ENCODE results near the gene PTK6. TPM values are rescaled to one million over a fixed set of nuclear protein-coding genes. Genes with fewer than 3 reads are reported as not detected.

Gene PTK6
- total RNA-seq, 1 donor from 2014 or later: 0.49 TPM

GRCh38 chr20:63491078-63491477 lies 46.1 kb downstream of the PTK6 start:
- TF ChIP-seq, protein P1, sequence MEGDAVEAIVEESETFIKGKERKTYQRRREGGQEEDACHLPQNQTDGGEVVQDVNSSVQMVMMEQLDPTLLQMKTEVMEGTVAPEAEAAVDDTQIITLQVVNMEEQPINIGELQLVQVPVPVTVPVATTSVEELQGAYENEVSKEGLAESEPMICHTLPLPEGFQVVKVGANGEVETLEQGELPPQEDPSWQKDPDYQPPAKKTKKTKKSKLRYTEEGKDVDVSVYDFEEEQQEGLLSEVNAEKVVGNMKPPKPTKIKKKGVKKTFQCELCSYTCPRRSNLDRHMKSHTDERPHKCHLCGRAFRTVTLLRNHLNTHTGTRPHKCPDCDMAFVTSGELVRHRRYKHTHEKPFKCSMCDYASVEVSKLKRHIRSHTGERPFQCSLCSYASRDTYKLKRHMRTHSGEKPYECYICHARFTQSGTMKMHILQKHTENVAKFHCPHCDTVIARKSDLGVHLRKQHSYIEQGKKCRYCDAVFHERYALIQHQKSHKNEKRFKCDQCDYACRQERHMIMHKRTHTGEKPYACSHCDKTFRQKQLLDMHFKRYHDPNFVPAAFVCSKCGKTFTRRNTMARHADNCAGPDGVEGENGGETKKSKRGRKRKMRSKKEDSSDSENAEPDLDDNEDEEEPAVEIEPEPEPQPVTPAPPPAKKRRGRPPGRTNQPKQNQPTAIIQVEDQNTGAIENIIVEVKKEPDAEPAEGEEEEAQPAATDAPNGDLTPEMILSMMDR (IDR thresholded peaks at IDR 0.05): no peak
- H3K27ac Mint-ChIP-seq: no peak overlapping the region
- H3K9me3 Mint-ChIP-seq: no peaks in the 10 kb centered on the region

GRCh38 chr20:63490416-63490815 lies 46.8 kb downstream of the PTK6 start:
- TF ChIP-seq, protein P1 (IDR thresholded peaks at IDR 0.05): no peak
- H3K4me1 Mint-ChIP-seq: no peaks in the 10 kb centered on the region
- DNase-seq (no peak), ATAC-seq (ENCODE audit: low read depth) (no peak)
- peaks cover 14% of the 10 kb centered on the region for H3K27me3 Mint-ChIP-seq
- no peaks in the 10 kb centered on the region for H3K9me3 Mint-ChIP-seq
- CTCF ChIA-PET: no interaction called here
- POLR2A ChIA-PET: no interaction called here
- H3K4me3 Mint-ChIP-seq: no peak overlapping the region
- intact Hi-C loops (cut with micrococcal nuclease): no loop called here
- H3K36me3 Mint-ChIP-seq (ENCODE audit: low read depth): no peaks in the 10 kb centered on the region
- H3K27ac Mint-ChIP-seq: no peak overlapping the region

More at GRCh38 chr20:63491078-63491477, 46.1 kb downstream of the PTK6 start:
- no peak for ATAC-seq (ENCODE audit: low read depth)
- Mint-ChIP-seq H3K4me3 (no peak overlapping the region), H3K36me3 (ENCODE audit: low read depth) (no peaks in the 10 kb centered on the region), H3K27me3 (peaks cover 13% of the 10 kb centered on the region), H3K4me1 (no peaks in the 10 kb centered on the region)
- intact Hi-C loops (cut with micrococcal nuclease): no loop called here
- DNase-seq: no peak
- POLR2A ChIA-PET: no interaction called here
- CTCF ChIA-PET: no interaction called here

DNA sequence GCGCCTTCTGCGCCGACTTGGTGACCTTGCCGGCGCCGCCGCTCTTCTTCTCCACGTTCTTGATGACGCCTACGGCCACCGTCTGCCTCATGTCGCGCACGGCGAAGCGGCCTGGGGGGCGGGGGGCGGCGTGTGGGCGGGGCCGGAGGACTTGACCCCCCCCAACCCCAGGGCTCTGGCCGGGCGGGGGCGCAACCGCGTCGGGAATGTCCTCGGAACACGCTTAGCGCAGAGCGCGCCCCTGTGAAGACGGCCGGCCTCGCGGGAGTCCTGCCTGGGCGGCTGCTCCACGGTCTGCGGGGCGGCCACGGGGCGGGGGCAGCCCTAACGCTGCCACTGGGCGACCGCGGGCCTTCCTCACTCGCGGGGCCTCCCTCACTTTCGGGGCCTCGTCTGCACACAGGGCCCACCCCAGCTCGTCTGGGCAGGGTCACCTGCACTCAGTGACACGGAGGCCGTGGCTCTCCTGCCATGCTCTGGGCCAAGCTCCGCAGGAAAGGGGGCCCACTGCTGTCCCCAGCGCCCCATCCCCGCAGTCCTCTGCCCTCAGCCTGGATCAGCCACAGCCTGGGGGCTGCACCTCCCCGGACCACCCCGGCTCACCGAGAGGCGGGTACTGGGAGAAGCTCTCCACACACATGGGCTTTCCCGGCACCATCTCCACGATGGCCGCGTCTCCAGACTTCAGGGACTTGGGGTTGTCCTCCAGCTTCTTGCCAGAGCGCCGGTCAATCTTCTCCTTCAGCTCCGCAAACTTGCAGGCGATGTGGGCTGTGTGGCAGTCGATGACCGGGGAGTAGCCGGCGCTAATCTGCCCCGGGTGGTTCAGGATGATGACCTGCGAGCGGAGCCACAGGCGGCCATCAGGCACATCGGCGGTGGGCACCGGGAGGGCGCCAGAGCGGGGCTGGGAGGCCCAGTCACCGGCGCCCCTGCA lies 48.6 kb downstream of the PTK6 start:
- Mint-ChIP-seq H3K4me3 (no peak overlapping the region), H3K9me3 (no peaks in the 10 kb centered on the region), H3K27me3 (peaks cover 17% of the 10 kb centered on the region), H3K4me1 (no peaks in the 10 kb centered on the region), H3K36me3 (ENCODE audit: low read depth) (no peaks in the 10 kb centered on the region), H3K27ac (no peak overlapping the region)
- POLR2A ChIA-PET: no interaction called here
- intact Hi-C loops (cut with micrococcal nuclease): no loop called here
- ATAC-seq (ENCODE audit: low read depth) (no peak), DNase-seq (no peak)
- CTCF ChIA-PET: no interaction called here
- TF ChIP-seq, protein P1 (IDR thresholded peaks at IDR 0.05): no peak

DNA sequence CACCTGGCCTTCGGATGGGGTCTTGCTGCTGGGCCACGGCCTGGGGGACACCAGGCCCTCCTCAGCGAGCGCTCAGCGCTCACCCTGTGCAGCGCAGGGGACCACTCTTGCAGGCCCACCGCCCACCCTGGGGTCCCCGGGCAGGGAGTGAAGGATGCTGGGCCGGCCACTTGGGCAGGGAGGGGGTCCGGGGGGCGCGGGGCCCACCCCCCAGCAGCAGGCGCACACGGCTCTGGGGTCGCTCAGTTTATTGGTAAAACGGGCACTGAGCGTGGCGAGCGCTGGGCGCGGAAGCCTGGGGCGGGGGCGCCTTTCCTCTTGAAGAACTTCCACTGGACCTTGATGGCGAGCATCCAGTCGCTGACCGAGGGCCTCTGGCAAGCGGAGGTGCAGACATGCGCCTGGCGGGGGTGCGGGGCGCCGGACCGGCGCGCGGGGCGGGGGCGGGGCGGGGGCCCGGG lies 49.4 kb downstream of the PTK6 start:
- ChIA-PET POLR2A (no interaction called here), CTCF (no interaction called here)
- Mint-ChIP-seq H3K27me3 (peaks cover 19% of the 10 kb centered on the region), H3K4me3 (no peak overlapping the region), H3K9me3 (no peaks in the 10 kb centered on the region), H3K27ac (no peak overlapping the region), H3K36me3 (ENCODE audit: low read depth) (no peaks in the 10 kb centered on the region), H3K4me1 (no peaks in the 10 kb centered on the region)
- TF ChIP-seq, protein P1 (IDR thresholded peaks at IDR 0.05): no peak
- no peak for ATAC-seq (ENCODE audit: low read depth)
- intact Hi-C loops (cut with micrococcal nuclease): no loop called here
- no peak for DNase-seq

GRCh38 chr20:63487116-63487764 lies 49.9 kb downstream of the PTK6 start:
- Mint-ChIP-seq H3K27ac (no peak overlapping the region), H3K9me3 (no peaks in the 10 kb centered on the region), H3K36me3 (ENCODE audit: low read depth) (no peaks in the 10 kb centered on the region), H3K4me1 (no peaks in the 10 kb centered on the region), H3K4me3 (no peak overlapping the region), H3K27me3 (peaks cover 24% of the 10 kb centered on the region)
- intact Hi-C loops (cut with micrococcal nuclease): no loop called here
- TF ChIP-seq, protein P1 (IDR thresholded peaks at IDR 0.05): no peak
- ChIA-PET CTCF (no interaction called here), POLR2A (no interaction called here)
- ATAC-seq (ENCODE audit: low read depth) (no peak), DNase-seq (no peak)
